ENCODE measurements around the gene PNPT1. TPM values are rescaled to one million over a fixed set of nuclear protein-coding genes. Genes with fewer than 3 reads are reported as not detected.
"Not testable (repeated sequence)": the region's sequence is repeated elsewhere in the genome, so short reads cannot be mapped to it uniquely, and the experiment has no call there.

The PNPT1 gene
- total RNA-seq, 4 donors from 2014 or later = 6.6 to 18.3 (median 14.3) TPM

GRCh38 chr2:55598056-55598795 is 95.4 kb downstream of the PNPT1 start:
- TF ChIP-seq CTCF (IDR thresholded peaks at IDR 0.05) = no peak
- no peak for TF ChIP-seq POLR2A (IDR thresholded peaks at IDR 0.05)
- Histone ChIP-seq H3K9me3 (no peaks in the 10 kb centered on the region), H3K27ac (no peak overlapping the region), H3K4me3 (no peak overlapping the region), H3K4me1 (peaks cover 0 to 12% (median 0%) of the 10 kb centered on the region in 3 donors), H3K36me3 (peaks cover 0 to 84% (median 15%) of the 10 kb centered on the region in 3 donors), H3K27me3 (no peaks in the 10 kb centered on the region)
- WGBS, 2 donors = 88 to 92% methylated on average over 11 of the region's 11 CpGs
- no peak for DNase-seq
- intact Hi-C loops (cut with DNase I) = no loop called here

DNA sequence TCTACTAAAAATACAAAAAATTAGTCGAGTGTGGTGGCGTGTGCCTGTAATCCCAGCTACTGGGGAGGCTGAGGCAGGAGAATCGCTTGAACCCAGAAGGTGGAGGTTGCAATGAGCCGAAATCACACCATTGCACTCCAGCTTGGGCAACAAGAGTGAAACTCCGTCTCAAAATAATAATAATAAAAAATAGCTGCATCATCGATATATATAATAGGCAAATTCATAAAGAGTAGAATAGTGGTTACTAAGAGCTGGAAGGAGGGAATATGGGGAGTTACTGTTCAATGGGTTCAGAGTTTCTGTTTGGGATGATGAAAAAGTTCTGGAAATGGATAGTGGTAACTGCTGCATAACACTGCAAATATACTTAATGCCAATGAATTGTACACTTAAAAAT is 96.8 kb downstream of the PNPT1 start:
- H3K27ac ChIP-seq; H3K9me3 ChIP-seq; H3K4me3 ChIP-seq; H3K27me3 ChIP-seq; intact Hi-C loops (cut with DNase I); DNase-seq: not testable (repeated sequence)
- Histone ChIP-seq H3K36me3 (peaks cover 0 to 70% (median 8%) of the 10 kb centered on the region in 3 donors), H3K4me1 (peaks cover 0 to 13% (median 0%) of the 10 kb centered on the region in 3 donors)
- 93 to 96% methylated on average over 6 of the region's 6 CpGs for WGBS, 2 donors

DNA sequence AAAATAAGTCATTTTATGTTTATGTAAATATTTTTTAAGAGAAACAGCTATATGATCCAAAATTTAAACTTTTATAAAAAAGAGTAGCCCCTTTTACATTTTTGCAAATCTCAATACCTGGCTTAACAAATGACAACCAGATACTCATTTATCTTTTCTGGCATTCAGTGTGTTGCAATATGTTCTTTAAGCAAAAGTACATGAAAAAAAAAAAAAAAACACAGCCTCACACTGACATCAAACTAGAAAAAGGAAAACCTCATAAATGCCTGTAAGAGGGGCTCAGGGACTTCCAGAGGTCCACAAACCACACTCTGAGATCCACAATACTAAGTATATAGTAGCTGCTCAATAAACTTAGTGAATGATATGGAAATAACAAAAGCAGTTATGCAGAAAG is 98.1 kb downstream of the PNPT1 start:
- H3K27ac ChIP-seq = no peak overlapping the region
- H3K4me3 ChIP-seq = no peak overlapping the region
- no peaks in the 10 kb centered on the region for H3K27me3 ChIP-seq
- peaks cover 0 to 21% (median 0%) of the 10 kb centered on the region in 3 donors for H3K4me1 ChIP-seq
- no peak for TF ChIP-seq POLR2A (IDR thresholded peaks at IDR 0.05)
- no peak for DNase-seq
- intact Hi-C loops (cut with DNase I) = no loop called here
- no peaks in the 10 kb centered on the region for H3K9me3 ChIP-seq
- H3K36me3 ChIP-seq = peaks cover 0 to 57% (median 8%) of the 10 kb centered on the region in 3 donors

DNA sequence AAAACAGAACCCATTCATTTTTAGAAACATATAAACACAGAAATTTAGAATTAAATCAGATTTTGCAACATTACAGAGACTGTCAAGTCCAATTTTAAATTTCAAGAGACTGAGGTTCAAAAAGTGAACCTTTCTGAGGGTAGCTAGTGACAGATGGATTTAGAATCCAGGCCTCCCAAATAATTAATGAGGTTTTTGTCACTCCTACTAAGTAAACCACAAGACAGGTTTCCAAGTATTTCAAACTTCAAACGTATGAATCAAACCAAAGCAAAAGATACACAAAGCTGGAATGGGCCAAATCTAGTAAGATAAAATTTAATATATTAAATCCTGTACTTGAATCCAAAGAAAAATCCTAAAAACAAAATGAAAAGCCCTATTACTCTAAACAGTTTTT is 101.5 kb downstream of the PNPT1 start:
- no peak overlapping the region for H3K27ac ChIP-seq
- peaks cover 0 to 53% (median 5%) of the 10 kb centered on the region in 3 donors for H3K36me3 ChIP-seq
- H3K27me3 ChIP-seq = no peaks in the 10 kb centered on the region
- TF ChIP-seq POLR2A (IDR thresholded peaks at IDR 0.05) = no peak
- no peak for TF ChIP-seq CTCF (IDR thresholded peaks at IDR 0.05)
- WGBS, 2 donors = 13 to 30% methylated on average over 1 of the region's 1 CpG
- intact Hi-C loops (cut with DNase I) = no loop called here
- H3K4me3 ChIP-seq = no peak overlapping the region
- H3K4me1 ChIP-seq = peaks cover 0 to 22% (median 0%) of the 10 kb centered on the region in 3 donors
- no peak for DNase-seq
- H3K9me3 ChIP-seq = no peaks in the 10 kb centered on the region

DNA sequence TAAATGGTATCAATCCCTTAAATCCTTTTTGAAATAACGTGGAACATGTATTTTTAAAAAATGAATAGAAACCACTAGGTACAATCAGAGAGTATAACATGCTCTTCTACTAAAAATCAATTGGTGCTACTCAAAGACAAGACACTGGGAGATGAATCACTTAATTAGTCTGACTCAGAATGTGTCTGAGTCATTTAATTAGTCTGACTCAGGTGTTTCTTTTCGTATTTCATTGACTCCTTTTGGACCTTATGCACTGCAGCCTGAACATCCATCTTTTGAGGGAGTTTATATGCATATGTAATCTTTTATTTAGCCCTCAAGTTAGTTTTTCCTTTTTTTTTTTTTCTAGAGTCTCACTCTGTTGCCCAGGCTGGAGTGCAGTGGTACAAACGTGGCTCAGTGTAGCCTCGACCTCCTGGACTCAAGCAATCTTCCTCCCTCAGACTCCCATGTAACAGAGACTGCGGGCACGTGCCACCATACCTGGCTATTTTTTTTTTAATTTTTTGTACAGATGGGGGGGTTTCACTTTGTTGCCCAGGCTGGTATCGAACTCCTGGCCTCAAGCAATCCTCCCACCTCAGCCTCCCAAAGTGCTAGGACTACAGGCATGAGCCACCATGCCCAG is 102.7 kb downstream of the PNPT1 start:
- peaks cover 0 to 54% (median 0%) of the 10 kb centered on the region in 3 donors for H3K36me3 ChIP-seq
- H3K27me3 ChIP-seq = no peaks in the 10 kb centered on the region
- no peak for TF ChIP-seq CTCF (IDR thresholded peaks at IDR 0.05)
- no peak for TF ChIP-seq POLR2A (IDR thresholded peaks at IDR 0.05)
- no peak overlapping the region for H3K27ac ChIP-seq
- 49 to 50% methylated on average over 7 of the region's 7 CpGs for WGBS, 2 donors
- DNase-seq = no peak
- intact Hi-C loops (cut with DNase I) = no loop called here
- H3K9me3 ChIP-seq = no peaks in the 10 kb centered on the region
- H3K4me3 ChIP-seq = no peak overlapping the region
- peaks cover 0 to 22% (median 0%) of the 10 kb centered on the region in 3 donors for H3K4me1 ChIP-seq

- Histone ChIP-seq H3K9me3 (no peaks in the 10 kb centered on the region), H3K4me3 (no peak overlapping the region), H3K27ac (no peak overlapping the region), H3K36me3 (peaks cover 0 to 87% (median 9%) of the 10 kb centered on the region in 3 donors), H3K4me1 (peaks cover 0 to 16% (median 6%) of the 10 kb centered on the region in 3 donors), H3K27me3 (no peaks in the 10 kb centered on the region)
- TF ChIP-seq POLR2A (IDR thresholded peaks at IDR 0.05) (no peak), CTCF (IDR thresholded peaks at IDR 0.05) (no peak)
- intact Hi-C loops (cut with DNase I) = no loop called here
- WGBS, 2 donors = 55 to 57% methylated on average over 2 of the region's 2 CpGs
- no peak for DNase-seq
These were observed 108.1 kb downstream of the PNPT1 start for GRCh38 chr2:55585451-55586080.

Measured in esophagus squamous epithelium (tissue), 5 donors.